DOHH2 (cell line): ENCODE data around the gene DNMBP.
A peak's percentile ranks its signal among the peaks of the same experiment; 100 is the strongest.

ENCODE experiments used
- H3F3A ChIP-seq: fragments of 200-600 bp; sonication (generic), shearing (Covaris generic); 2 replicates; pipeline ENCODE4 v1.6.0; 2016; ENCODE audit warnings: antibody characterized with exemption, mild to moderate bottlenecking; ENCODE audit not compliant: control insufficient read depth, insufficient read depth
- H3K27ac ChIP-seq: fragments of 200-600 bp; sonication (generic); 2 replicates; pipeline ENCODE4 v1.5.1; 2014; ENCODE audit warnings: low read depth, mild to moderate bottlenecking, low read length, moderate library complexity
- H3K27me3 ChIP-seq: fragments of 200-600 bp; sonication (generic); 2 replicates; pipeline ENCODE4 v1.6.1; 2014; ENCODE audit warnings: mild to moderate bottlenecking, low read length, mixed read lengths; ENCODE audit not compliant: control insufficient read depth
- H3K36me3 ChIP-seq: fragments of 200-600 bp; sonication (generic); 2 replicates; pipeline ENCODE4 v1.6.1; 2014; ENCODE audit warnings: mild to moderate bottlenecking, low read length, moderate library complexity, mixed read lengths; ENCODE audit not compliant: control insufficient read depth
- H3K4me1 ChIP-seq: fragments of 200-600 bp; sonication (generic); 2 replicates; pipeline ENCODE4 v1.6.1; 2014; ENCODE audit warnings: mild to moderate bottlenecking, low read length, mixed read lengths; ENCODE audit not compliant: control insufficient read depth
- H3K4me2 ChIP-seq: fragments of 200-600 bp; sonication (generic); 2 replicates; pipeline ENCODE4 v1.6.0; 2014; ENCODE audit warnings: mild to moderate bottlenecking, low read length, moderate library complexity
- H3K4me3 ChIP-seq: fragments of 200-600 bp; sonication (generic); 2 replicates; pipeline ENCODE4 v1.5.1; 2014; ENCODE audit warnings: mild to moderate bottlenecking, low read length, mixed read lengths
- H3K79me2 ChIP-seq: fragments of 200-600 bp; sonication (generic); 2 replicates; pipeline ENCODE4 v1.6.1; 2014; ENCODE audit warnings: mild to moderate bottlenecking, low read length, mixed read lengths; ENCODE audit not compliant: control insufficient read depth
- H3K9me2 ChIP-seq: fragments of 200-600 bp; sonication (generic); replicated peaks from 2 replicates; pipeline ENCODE4 v1.6.1; 2014; ENCODE audit warnings: mild to moderate bottlenecking, low read length, mixed read lengths; ENCODE audit not compliant: control insufficient read depth
- H3K9me3 ChIP-seq: fragments of 200-600 bp; sonication (generic); 2 replicates; pipeline ENCODE4 v1.6.1; 2014; ENCODE audit warnings: antibody characterized with exemption, low read length, mixed read lengths; ENCODE audit not compliant: control insufficient read depth, insufficient read depth
- H4K20me1 ChIP-seq: fragments of 200-600 bp; sonication (generic); 2 replicates; pipeline ENCODE4 v1.6.0; 2014; ENCODE audit warnings: low read depth, mild to moderate bottlenecking, antibody characterized with exemption, low read length, moderate library complexity; ENCODE audit not compliant: control insufficient read depth, insufficient read depth
- CTCF ChIP-seq: fragments of 200-600 bp; sonication (generic); IDR thresholded peaks from one replicate; pipeline ENCODE4 v1.5.1; 2014; ENCODE audit warnings: antibody characterized with exemption, mild to moderate bottlenecking, low read depth, low read length; ENCODE audit not compliant: poor library complexity, severe bottlenecking
- EZH2phosphoT487 ChIP-seq: fragments of 200-600 bp; sonication (generic); IDR thresholded peaks from 2 replicates; pipeline ENCODE4 v1.6.1; 2017; ENCODE audit warnings: borderline replicate concordance, mild to moderate bottlenecking, antibody characterized with exemption, low read length, moderate library complexity, mixed read lengths

Gene DNMBP

GRCh38 chr10:100043796-100044195 is 34.0 kb upstream of the DNMBP start:
- H3K27ac ChIP-seq = no peak overlapping the region
- H4K20me1 ChIP-seq = no peaks in the 10 kb centered on the region
- H3K4me1 ChIP-seq = peaks cover 49% of the 10 kb centered on the region
- H3K9me3 ChIP-seq = no peaks in the 10 kb centered on the region
- TF ChIP-seq EZH2phosphoT487 = no peak
- TF ChIP-seq CTCF = no peak
- no peaks in the 10 kb centered on the region for H3K79me2 ChIP-seq
- H3K4me2 ChIP-seq = 0 out of 2 replicates have a peak overlapping the region, but pooled peaks have one; percentile 4
- H3K9me2 ChIP-seq = no peaks in the 10 kb centered on the region
- no peaks in the 10 kb centered on the region; the same call in 1 of the 2 replicates for H3F3A ChIP-seq
- H3K27me3 ChIP-seq = no peaks in the 10 kb centered on the region
- H3K4me3 ChIP-seq = no peak overlapping the region
- no peaks in the 10 kb centered on the region for H3K36me3 ChIP-seq

- Histone ChIP-seq H3K27ac (no peak overlapping the region), H3F3A (no peaks in the 10 kb centered on the region; the same call in 1 of the 2 replicates), H3K36me3 (no peaks in the 10 kb centered on the region), H3K9me3 (no peaks in the 10 kb centered on the region), H3K79me2 (no peaks in the 10 kb centered on the region), H3K9me2 (no peaks in the 10 kb centered on the region), H4K20me1 (no peaks in the 10 kb centered on the region), H3K4me3 (no peak overlapping the region), H3K27me3 (no peaks in the 10 kb centered on the region), H3K4me2 (no peak overlapping the region), H3K4me1 (peaks cover 54% of the 10 kb centered on the region)
- TF ChIP-seq CTCF (no peak), EZH2phosphoT487 (no peak)
Observed at GRCh38 chr10:100043344-100043743, 33.6 kb upstream of the DNMBP start.

- H3K4me2 ChIP-seq = no peak overlapping the region
- H3K9me3 ChIP-seq = no peaks in the 10 kb centered on the region
- H3F3A ChIP-seq = no peaks in the 10 kb centered on the region; the same call in 1 of the 2 replicates
- no peaks in the 10 kb centered on the region for H3K36me3 ChIP-seq
- H3K9me2 ChIP-seq = no peaks in the 10 kb centered on the region
- TF ChIP-seq EZH2phosphoT487 (no peak), CTCF (no peak)
- H3K27ac ChIP-seq = no peak overlapping the region
- H3K4me1 ChIP-seq = peaks cover 60% of the 10 kb centered on the region
- no peak overlapping the region for H3K4me3 ChIP-seq
- H4K20me1 ChIP-seq = no peaks in the 10 kb centered on the region
- H3K27me3 ChIP-seq = no peaks in the 10 kb centered on the region
- no peaks in the 10 kb centered on the region for H3K79me2 ChIP-seq
Observed at GRCh38 chr10:100041306-100042002, 31.7 kb upstream of the DNMBP start.
